K562 (cell line): ENCODE data around the gene UGT1A9.
A peak's percentile ranks its signal among the peaks of the same experiment; 100 is the strongest.

ENCODE experiments used
- EP300 ChIP-seq: IDR thresholded peaks from 2 replicates; pipeline ENCODE4 v1.6.1; 2012; ENCODE audit warnings: low read length, improper control_type of control experiment
- EZH2 ChIP-seq: IDR thresholded peaks from 2 replicates; pipeline ENCODE4 v1.6.1; 2012; ENCODE audit warnings: low read depth, mild to moderate bottlenecking, inconsistent platforms, low read length, borderline replicate concordance
- LCOR ChIP-seq: sonication (generic); formaldehyde crosslinking; IDR thresholded peaks from 2 replicates; pipeline ENCODE4 v1.8.0; 2022; ENCODE audit warnings: mild to moderate bottlenecking, missing genetic modification reagents
- NFXL1 ChIP-seq: fragments of 450-650 bp; formaldehyde crosslinking; IDR thresholded peaks from 2 replicates; pipeline ENCODE4 v1.4.0; 2021; ENCODE audit warnings: mild to moderate bottlenecking
- NRF1 ChIP-seq, 2 experiments: fragments of 450-650 bp; IDR thresholded peaks in 1 of 2; conservative IDR thresholded peaks in 1 of 2; 2 replicates each; pipeline ENCODE4 v1.6.1; 2014; ENCODE audit warnings: mild to moderate bottlenecking in 2 of 2
- POLR2AphosphoS5 ChIP-seq: IDR thresholded peaks from 2 replicates; pipeline ENCODE4 v1.6.1; 2011; ENCODE audit warnings: mild to moderate bottlenecking, low read depth, low read length, moderate library complexity; ENCODE audit not compliant: control insufficient read depth, insufficient read depth
- SRF ChIP-seq, 2 experiments: fragments of 250-450, 450-650 bp in 1 of 2; sonication (Bioruptor Pico) in 1 of 2; sonication (generic) in 1 of 2; formaldehyde crosslinking; IDR thresholded peaks; 2 replicates each; pipeline versions ENCODE4 v1.5.0 to v1.5.1; 2020 to 2022; ENCODE audit warnings: mild to moderate bottlenecking in 1 of 2, missing genetic modification reagents in 1 of 2
- TBL1XR1 ChIP-seq, 2 experiments: IDR thresholded peaks; 2 replicates each; pipeline ENCODE4 v1.6.1; 2012; ENCODE audit warnings: improper control_type of control experiment in 2 of 2, low read length in 2 of 2, mild to moderate bottlenecking in 1 of 2
- ZNF12 ChIP-seq: sonication (generic); formaldehyde crosslinking; IDR thresholded peaks from 2 replicates; pipeline ENCODE4 v1.4.0; 2020; ENCODE audit warnings: mild to moderate bottlenecking, missing genetic modification reagents
- ZNF586 ChIP-seq: fragments of 450-650 bp; formaldehyde crosslinking; conservative IDR thresholded peaks from 2 replicates; pipeline ENCODE4 v1.4.0; 2020; ENCODE audit warnings: mild to moderate bottlenecking, moderate library complexity
- TF ChIP-seq, protein P1 (sequence below), 2 experiments: fragments of 450-650 bp in 1 of 2; IDR thresholded peaks; 2 replicates each; pipeline ENCODE4 v1.6.1; 2011 to 2017; ENCODE audit warnings: low read depth in 2 of 2, antibody characterized with exemption in 1 of 2, borderline replicate concordance in 1 of 2, low read length in 1 of 2, mild to moderate bottlenecking in 1 of 2, mixed read lengths in 1 of 2; ENCODE audit not compliant: control insufficient read depth in 1 of 2
- TF ChIP-seq, protein P2 (sequence below), 2 experiments: IDR thresholded peaks; 2 replicates each; pipeline ENCODE4 v1.6.1; 2012; ENCODE audit warnings: improper control_type of control experiment in 2 of 2, low read depth in 2 of 2, low read length in 2 of 2, borderline replicate concordance in 1 of 2

DNA sequence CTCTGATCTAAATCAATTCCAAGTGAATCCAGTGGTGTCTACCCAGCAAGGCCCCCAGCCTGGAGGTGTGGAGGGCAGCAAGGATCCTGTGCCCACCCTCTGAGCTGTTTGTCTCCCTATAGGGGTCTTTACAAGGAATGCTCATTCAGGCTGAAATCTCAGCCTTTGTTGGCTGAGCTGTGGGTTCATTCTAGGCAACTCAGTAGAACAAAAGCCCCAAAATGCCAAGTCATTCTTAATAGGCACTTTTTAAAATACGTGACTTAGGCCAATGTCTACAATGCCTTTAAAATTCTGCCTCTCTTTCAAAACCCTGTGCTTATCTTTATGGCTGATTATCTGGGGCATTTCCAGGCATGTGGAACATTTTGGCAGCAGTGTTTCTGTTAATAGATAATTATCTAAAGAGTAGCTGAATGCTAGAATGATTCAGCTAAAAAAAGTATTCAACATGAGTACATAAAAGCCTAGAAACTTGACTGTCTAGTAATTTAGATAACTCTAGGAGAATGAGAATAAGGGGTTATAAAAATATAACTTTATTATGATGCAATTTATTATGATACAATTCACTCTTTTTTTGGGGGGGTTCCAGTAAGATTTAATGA, 28.4 kb downstream of the UGT1A9 start:
- TF ChIP-seq SRF (CRISPR knock-in tag; IDR thresholded peaks at IDR 0.05), result no peak
- TF ChIP-seq, protein P1, sequence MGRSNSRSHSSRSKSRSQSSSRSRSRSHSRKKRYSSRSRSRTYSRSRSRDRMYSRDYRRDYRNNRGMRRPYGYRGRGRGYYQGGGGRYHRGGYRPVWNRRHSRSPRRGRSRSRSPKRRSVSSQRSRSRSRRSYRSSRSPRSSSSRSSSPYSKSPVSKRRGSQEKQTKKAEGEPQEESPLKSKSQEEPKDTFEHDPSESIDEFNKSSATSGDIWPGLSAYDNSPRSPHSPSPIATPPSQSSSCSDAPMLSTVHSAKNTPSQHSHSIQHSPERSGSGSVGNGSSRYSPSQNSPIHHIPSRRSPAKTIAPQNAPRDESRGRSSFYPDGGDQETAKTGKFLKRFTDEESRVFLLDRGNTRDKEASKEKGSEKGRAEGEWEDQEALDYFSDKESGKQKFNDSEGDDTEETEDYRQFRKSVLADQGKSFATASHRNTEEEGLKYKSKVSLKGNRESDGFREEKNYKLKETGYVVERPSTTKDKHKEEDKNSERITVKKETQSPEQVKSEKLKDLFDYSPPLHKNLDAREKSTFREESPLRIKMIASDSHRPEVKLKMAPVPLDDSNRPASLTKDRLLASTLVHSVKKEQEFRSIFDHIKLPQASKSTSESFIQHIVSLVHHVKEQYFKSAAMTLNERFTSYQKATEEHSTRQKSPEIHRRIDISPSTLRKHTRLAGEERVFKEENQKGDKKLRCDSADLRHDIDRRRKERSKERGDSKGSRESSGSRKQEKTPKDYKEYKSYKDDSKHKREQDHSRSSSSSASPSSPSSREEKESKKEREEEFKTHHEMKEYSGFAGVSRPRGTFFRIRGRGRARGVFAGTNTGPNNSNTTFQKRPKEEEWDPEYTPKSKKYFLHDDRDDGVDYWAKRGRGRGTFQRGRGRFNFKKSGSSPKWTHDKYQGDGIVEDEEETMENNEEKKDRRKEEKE (IDR thresholded peaks at IDR 0.05; ENCODE audit: borderline replicate concordance in 1 of 2, control insufficient read depth in 1 of 2, low read depth in 2 of 2, low read length in 1 of 2), result no peak
- TF ChIP-seq, protein P2, sequence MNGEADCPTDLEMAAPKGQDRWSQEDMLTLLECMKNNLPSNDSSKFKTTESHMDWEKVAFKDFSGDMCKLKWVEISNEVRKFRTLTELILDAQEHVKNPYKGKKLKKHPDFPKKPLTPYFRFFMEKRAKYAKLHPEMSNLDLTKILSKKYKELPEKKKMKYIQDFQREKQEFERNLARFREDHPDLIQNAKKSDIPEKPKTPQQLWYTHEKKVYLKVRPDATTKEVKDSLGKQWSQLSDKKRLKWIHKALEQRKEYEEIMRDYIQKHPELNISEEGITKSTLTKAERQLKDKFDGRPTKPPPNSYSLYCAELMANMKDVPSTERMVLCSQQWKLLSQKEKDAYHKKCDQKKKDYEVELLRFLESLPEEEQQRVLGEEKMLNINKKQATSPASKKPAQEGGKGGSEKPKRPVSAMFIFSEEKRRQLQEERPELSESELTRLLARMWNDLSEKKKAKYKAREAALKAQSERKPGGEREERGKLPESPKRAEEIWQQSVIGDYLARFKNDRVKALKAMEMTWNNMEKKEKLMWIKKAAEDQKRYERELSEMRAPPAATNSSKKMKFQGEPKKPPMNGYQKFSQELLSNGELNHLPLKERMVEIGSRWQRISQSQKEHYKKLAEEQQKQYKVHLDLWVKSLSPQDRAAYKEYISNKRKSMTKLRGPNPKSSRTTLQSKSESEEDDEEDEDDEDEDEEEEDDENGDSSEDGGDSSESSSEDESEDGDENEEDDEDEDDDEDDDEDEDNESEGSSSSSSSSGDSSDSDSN (IDR thresholded peaks at IDR 0.05; ENCODE audit: borderline replicate concordance in 1 of 2, low read depth in 2 of 2, low read length in 2 of 2), result no peak
- peak; percentile 87 for TF ChIP-seq EP300
- TF ChIP-seq NRF1 (conservative IDR thresholded peaks at IDR 0.05 in 1 of 2, IDR thresholded peaks at IDR 0.05 in 1 of 2), result no peak
- no peak for TF ChIP-seq ZNF586 (CRISPR knock-in tag)
- no peak for TF ChIP-seq EZH2
- no peak for TF ChIP-seq ZNF12 (CRISPR knock-in tag)
- no peak for TF ChIP-seq LCOR (CRISPR knock-in tag)
- TF ChIP-seq POLR2AphosphoS5, result no peak
- no peak for TF ChIP-seq NFXL1
- TF ChIP-seq TBL1XR1 (IDR thresholded peaks at IDR 0.05; ENCODE audit: low read length in 2 of 2), result no peak
